GM12878 (cell line): Measurements from ENCODE around the gene NAALADL2.

Experiments used
- NKRF ChIP-seq: fragments of 450-650 bp; conservative IDR thresholded peaks from 2 replicates; pipeline ENCODE4 v1.6.1; 2017; ENCODE audit warnings: mild to moderate bottlenecking, moderate library complexity
- RFX5 ChIP-seq: IDR thresholded peaks from 2 replicates; pipeline ENCODE4 v1.6.1; 2011; ENCODE audit warnings: low read depth, low read length, improper control_type of control experiment

GRCh38 chr3:175384569-175384968 is 525.4 kb downstream of the NAALADL2 start:
- TF ChIP-seq RFX5 (no peak), NKRF (no peak)
